HCT116 (cell line): Measurements from ENCODE around the gene MED15. TPM values are rescaled to one million over a fixed set of nuclear protein-coding genes. Genes with fewer than 3 reads are reported as not detected.

ENCODE experiments used
- ATAC-seq: fragments of 200-7000 bp; cut with Tn5 transposase; 2 replicates; pipeline ENCODE4 v1.9.1; 2020; ENCODE audit warnings: mild to moderate bottlenecking, moderate library complexity
- BruUV-seq: library from RNA; stranded (reverse); fragments of 400-500 nt; replicated peaks from 2 replicates; lab custom pipeline; 2021; lab: Mats Ljungman, UMichigan
- CTCF ChIA-PET: fragments of 300-600 bp; sonication (Branson Sonifier 250); formaldehyde crosslinking; loops from one replicate; lab custom pipeline; 2021; ENCODE audit warnings: antibody characterized with exemption; lab: Charles Lee
- POLR2A ChIA-PET: fragments of 300-600, 350-600 bp; sonication (Branson Sonifier 250); formaldehyde crosslinking; loops from one replicate; lab custom pipeline; 2021; ENCODE audit warnings: antibody characterized with exemption; lab: Charles Lee
- RAD21 ChIA-PET, 2 experiments: fragments of 300-600 bp; sonication (Branson Sonifier 250); formaldehyde crosslinking; loops; one replicate each; lab custom pipeline; 2023; ENCODE audit warnings: low total read pairs in 2 of 2; ENCODE audit not compliant: uncharacterized antibody in 2 of 2, unreplicated experiment in 2 of 2, low non-redundant PET in 1 of 2; lab: Charles Lee
- DNase-seq: peaks from one replicate; pipeline ENCODE4 v3.0.0-alpha.2; 2010; ENCODE audit warnings: low read depth, low spot score
- H2AFZ ChIP-seq: fragments of 200-600 bp; shearing (Covaris generic), sonication (generic); 2 replicates; pipeline ENCODE4 v1.6.1; 2017; ENCODE audit warnings: low read depth, mixed run types, mixed read lengths, antibody characterized with exemption, low read length; ENCODE audit not compliant: poor library complexity, severe bottlenecking
- H3K27ac ChIP-seq: 2 replicates; pipeline ENCODE4 v1.5.1; 2012; ENCODE audit warnings: low read depth, low read length
- H3K27me3 ChIP-seq: fragments of 200-600 bp; sonication (generic); 2 replicates; pipeline ENCODE4 v1.6.1; 2016; ENCODE audit warnings: mixed run types, low read length, mixed read lengths; ENCODE audit not compliant: insufficient read depth
- H3K36me3 ChIP-seq, 2 experiments: fragments of 200-500 bp in 1 of 2; fragments of 200-600 bp in 1 of 2; sonication (Bioruptor generic) in 1 of 2; sonication (generic) in 1 of 2; 2 replicates each; pipeline versions ENCODE4 v1.5.1 to v1.6.1; 2014 to 2016; ENCODE audit warnings: low read length in 2 of 2, inconsistent platforms in 1 of 2, mixed read lengths in 1 of 2, mixed run types in 1 of 2; ENCODE audit not compliant: insufficient read depth in 2 of 2, control insufficient read depth in 1 of 2
- H3K4me1 ChIP-seq, 2 experiments: fragments of 200-600 bp in 1 of 2; sonication (generic) in 1 of 2; 2 replicates each; pipeline versions ENCODE4 v1.5.1 to v1.6.1; 2012 to 2017; ENCODE audit warnings: low read length in 2 of 2, inconsistent platforms in 1 of 2, mild to moderate bottlenecking in 1 of 2, mixed read lengths in 1 of 2, mixed run types in 1 of 2, moderate library complexity in 1 of 2; ENCODE audit not compliant: insufficient read depth in 2 of 2, control insufficient read depth in 1 of 2
- H3K4me2 ChIP-seq: fragments of 200-600 bp; sonication (generic); 2 replicates; pipeline ENCODE4 v1.6.1; 2017; ENCODE audit warnings: mixed run types, low read length, mixed read lengths
- H3K4me3 ChIP-seq, 2 experiments: fragments of 200-600 bp in 1 of 2; sonication (generic) in 1 of 2; replicated peaks in 1 of 2; 2 replicates each; pipeline ENCODE4 v1.5.1; 2011 to 2016; ENCODE audit warnings: low read length in 2 of 2, control low read depth in 1 of 2, low read depth in 1 of 2, mild to moderate bottlenecking in 1 of 2, mixed read lengths in 1 of 2, mixed run types in 1 of 2
- H3K79me2 ChIP-seq: fragments of 200-600 bp; sonication (generic); 2 replicates; pipeline ENCODE4 v1.6.1; 2017; ENCODE audit warnings: mild to moderate bottlenecking, mixed run types, low read length, moderate library complexity, mixed read lengths; ENCODE audit not compliant: insufficient read depth
- H3K9ac ChIP-seq: fragments of 200-600 bp; sonication (generic); 2 replicates; pipeline ENCODE4 v1.6.1; 2016; ENCODE audit warnings: low read length, mixed read lengths
- H3K9me2 ChIP-seq: fragments of 200-600 bp; sonication (generic), shearing (Covaris generic); 2 replicates; pipeline ENCODE4 v1.6.1; 2017; ENCODE audit warnings: mixed run types, mild to moderate bottlenecking, moderate library complexity; ENCODE audit not compliant: insufficient read depth
- H3K9me3 ChIP-seq, 2 experiments: fragments of 200-500 bp in 1 of 2; fragments of 200-600 bp in 1 of 2; sonication (Bioruptor generic) in 1 of 2; sonication (generic) in 1 of 2; 2 replicates each; pipeline ENCODE4 v1.6.1; 2014 to 2017; ENCODE audit warnings: low read length in 2 of 2, mixed read lengths in 2 of 2, inconsistent platforms in 1 of 2, low read depth in 1 of 2, mild to moderate bottlenecking in 1 of 2, mixed run types in 1 of 2, moderate library complexity in 1 of 2; ENCODE audit not compliant: control insufficient read depth in 1 of 2, insufficient read depth in 1 of 2
- H4K20me1 ChIP-seq: fragments of 200-600 bp; sonication (generic), shearing (Covaris generic); 2 replicates; pipeline ENCODE4 v1.6.1; 2017; ENCODE audit warnings: mixed run types, mild to moderate bottlenecking, moderate library complexity; ENCODE audit not compliant: insufficient read depth
- CEBPB ChIP-seq: IDR thresholded peaks from 2 replicates; pipeline ENCODE4 v1.6.1; 2012; ENCODE audit warnings: low read depth
- CTCF ChIP-seq, 3 experiments: fragments of 200-600 bp in 1 of 3; sonication (generic) in 1 of 3; IDR thresholded peaks in 2 of 3; conservative IDR thresholded peaks in 1 of 3; 2 replicates each; pipeline ENCODE4 v1.5.1; 2012 to 2017; ENCODE audit warnings: low read depth in 2 of 3, low read length in 2 of 3, antibody characterized with exemption in 1 of 3, borderline replicate concordance in 1 of 3, control low read depth in 1 of 3, mild to moderate bottlenecking in 1 of 3, mixed read lengths in 1 of 3, mixed run types in 1 of 3, moderate library complexity in 1 of 3; ENCODE audit not compliant: insufficient read depth in 1 of 3
- ELF1 ChIP-seq: IDR thresholded peaks from 2 replicates; pipeline ENCODE4 v1.6.1; 2012; ENCODE audit warnings: low read depth, borderline replicate concordance
- EZH2 ChIP-seq: fragments of 200-600 bp; sonication (generic); IDR thresholded peaks from 2 replicates; pipeline ENCODE4 v1.6.1; 2017; ENCODE audit warnings: antibody characterized with exemption, mixed run types
- EZH2phosphoT487 ChIP-seq: fragments of 200-600 bp; IDR thresholded peaks from 2 replicates; pipeline ENCODE4 v1.6.1; 2018; ENCODE audit warnings: antibody characterized with exemption, borderline replicate concordance
- POLR2AphosphoS5 ChIP-seq: IDR thresholded peaks from 2 replicates; pipeline ENCODE4 v1.6.1; 2011; ENCODE audit warnings: mild to moderate bottlenecking, low read depth, low read length, moderate library complexity
- ZBTB33 ChIP-seq: IDR thresholded peaks from 2 replicates; pipeline ENCODE4 v1.6.1; 2011; ENCODE audit warnings: mild to moderate bottlenecking, low read length, moderate library complexity; ENCODE audit not compliant: insufficient replicate concordance; ENCODE audit errors: extremely low read depth
- intact Hi-C: fragments of 100-400 bp; cut with micrococcal nuclease; formaldehyde crosslinking; loops from 2 replicates; pipeline ENCODE4 v1.10.0; 2022
- total RNA-seq: library from RNA; stranded (reverse); gene quantifications from one replicate; pipeline ENCODE4 v1.2.1, GENCODE V29; 2021; ENCODE audit not compliant: unreplicated experiment

Gene MED15
- total RNA-seq, 1 experiment from 2014 or later, result 81.3 TPM

GRCh38 chr22:20459152-20459542 is 48.3 kb upstream of the MED15 start:
- intact Hi-C loops, result loop anchor here (5.0 kb wide), 1 partner anchor 302 kb away; no protein-coding TSS in a partner anchor
- TF ChIP-seq EZH2 (no peak), POLR2AphosphoS5 (no peak), ZBTB33 (no peak), EZH2phosphoT487 (no peak), CEBPB (no peak), ELF1 (no peak), CTCF (IDR thresholded peaks at IDR 0.05 in 2 of 3, conservative IDR thresholded peaks at IDR 0.05 in 1 of 3; ENCODE audit: borderline replicate concordance in 1 of 3, insufficient read depth in 1 of 3, low read depth in 2 of 3, low read length in 2 of 3) (no peak)
- Histone ChIP-seq H2AFZ (no peak overlapping the region), H4K20me1 (no peaks in the 10 kb centered on the region), H3K36me3 (no peaks in the 10 kb centered on the region; a peak in 1 of 4 replicates), H3K4me3 (no peak overlapping the region), H3K9ac (no peak overlapping the region), H3K27me3 (no peaks in the 10 kb centered on the region), H3K27ac (no peak overlapping the region), H3K79me2 (no peaks in the 10 kb centered on the region), H3K9me2 (no peaks in the 10 kb centered on the region), H3K9me3 (no peaks in the 10 kb centered on the region), H3K4me1 (peaks cover 0 to 3% of the 10 kb centered on the region in 2 experiments; a peak in 1 of 4 replicates), H3K4me2 (no peak overlapping the region)
- no peak for ATAC-seq
- DNase-seq, result no peak
- ChIA-PET POLR2A (no interaction called here), CTCF (interaction anchor here (0.6 kb wide), 1 partner anchor 41 kb away, joined by 4 read pairs; no protein-coding TSS in a partner anchor), RAD21 (no interaction called here)
- BruUV-seq, result no TSS peak
